GM19328 (cell line): ENCODE results near the gene ATP6V1F.

Experiments used
- ATAC-seq: cut with Tn5 transposase; IDR thresholded peaks from one replicate; pipeline ENCODE4 v1.9.1; 2021; ENCODE audit warnings: mild to moderate bottlenecking, moderate library complexity; ENCODE audit not compliant: unreplicated experiment

The ATP6V1F gene

DNA sequence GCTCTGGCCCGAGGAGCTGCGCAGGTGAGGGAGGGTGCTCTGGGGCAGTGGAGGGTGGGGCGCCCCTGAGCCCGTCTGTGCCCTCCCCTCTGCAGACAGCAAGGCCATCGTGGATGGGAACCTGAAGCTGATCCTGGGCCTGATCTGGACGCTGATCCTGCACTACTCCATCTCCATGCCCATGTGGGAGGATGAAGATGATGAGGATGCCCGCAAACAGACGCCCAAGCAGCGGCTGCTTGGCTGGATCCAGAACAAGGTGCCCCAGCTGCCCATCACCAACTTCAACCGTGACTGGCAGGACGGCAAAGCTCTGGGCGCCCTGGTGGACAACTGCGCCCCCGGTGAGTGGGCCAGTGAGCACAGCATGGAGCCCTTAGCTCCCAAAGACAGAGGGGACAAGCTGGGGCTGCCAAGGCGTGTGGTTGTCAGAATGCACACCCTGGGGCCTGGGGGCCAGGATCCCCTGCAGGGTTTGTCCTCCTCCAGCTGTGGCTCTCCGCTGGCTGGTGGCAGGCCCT lies 27.4 kb upstream of the ATP6V1F start:
- no peak for ATAC-seq

DNA sequence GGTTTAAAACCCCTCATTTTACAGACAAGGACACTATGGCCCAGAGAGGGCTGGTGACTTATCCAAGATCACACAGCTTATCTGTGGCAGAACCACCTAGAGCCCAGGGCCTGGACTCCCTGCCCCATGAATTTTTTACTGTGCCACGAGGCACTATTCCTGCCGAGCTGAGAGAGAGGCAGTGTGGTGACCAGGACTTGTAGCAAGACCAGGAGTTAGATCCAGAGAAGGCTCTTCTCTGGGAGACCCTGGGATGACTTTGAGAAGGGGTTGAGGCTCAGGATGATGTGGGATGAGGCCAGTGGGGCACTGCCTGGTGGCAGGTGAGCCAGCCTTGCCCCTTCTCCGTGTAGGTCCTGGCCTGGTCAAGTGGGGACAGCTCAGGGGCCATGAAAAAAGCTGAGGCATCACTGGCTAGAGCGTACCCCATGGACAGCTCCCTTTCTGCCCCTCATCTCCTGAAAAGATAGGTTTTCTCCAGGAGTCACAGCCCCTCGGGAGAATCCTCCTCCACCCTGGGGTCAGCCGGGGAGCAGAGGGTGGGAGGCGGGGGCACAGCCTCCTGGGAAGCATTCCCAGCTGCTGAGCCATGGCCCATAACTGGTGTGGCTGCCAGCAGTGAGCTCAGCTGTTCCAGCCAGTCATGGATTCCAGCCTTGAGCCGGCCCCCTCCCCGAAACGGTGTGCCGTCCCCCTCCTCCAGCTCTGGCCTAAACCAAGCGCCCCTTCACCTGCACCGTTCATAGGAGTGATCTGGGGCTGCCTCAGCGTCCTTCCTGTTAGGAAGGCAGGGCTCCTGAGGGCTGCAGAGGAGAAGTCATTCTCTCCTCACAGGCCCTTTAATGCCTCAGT lies 26.6 kb upstream of the ATP6V1F start:
- ATAC-seq, result no peak

GRCh38 chr7:128836729-128837348 lies 25.8 kb upstream of the ATP6V1F start:
- no peak for ATAC-seq

- ATAC-seq, result no peak
Observed at GRCh38 chr7:128837521-128837921, 25.1 kb upstream of the ATP6V1F start.

DNA sequence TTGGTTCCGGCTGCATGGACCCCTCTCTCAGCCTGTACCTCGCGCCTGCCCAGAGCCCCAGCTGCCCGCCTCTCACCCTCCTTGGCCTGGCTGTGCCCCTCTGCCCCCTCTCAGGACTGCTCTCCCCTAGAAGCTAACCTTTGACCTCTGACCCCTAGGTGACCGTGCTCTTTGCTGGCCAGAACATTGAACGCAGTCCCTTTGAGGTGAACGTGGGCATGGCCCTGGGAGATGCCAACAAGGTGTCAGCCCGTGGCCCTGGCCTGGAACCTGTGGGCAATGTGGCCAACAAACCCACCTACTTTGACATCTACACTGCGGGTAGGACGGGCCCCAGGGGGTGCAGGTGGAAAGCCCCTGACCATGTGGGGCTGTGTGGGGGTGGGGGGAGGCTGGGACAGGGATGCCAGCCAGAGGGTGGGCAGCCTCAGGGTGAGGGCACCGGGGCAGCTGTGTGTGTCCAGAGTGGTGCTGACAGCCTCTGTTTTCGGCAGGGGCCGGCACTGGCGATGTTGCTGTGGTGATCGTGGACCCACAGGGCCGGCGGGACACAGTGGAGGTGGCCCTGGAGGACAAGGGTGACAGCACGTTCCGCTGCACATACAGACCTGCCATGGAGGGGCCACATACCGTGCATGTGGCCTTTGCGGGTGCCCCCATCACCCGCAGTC lies 24.4 kb upstream of the ATP6V1F start:
- ATAC-seq, result no peak

DNA sequence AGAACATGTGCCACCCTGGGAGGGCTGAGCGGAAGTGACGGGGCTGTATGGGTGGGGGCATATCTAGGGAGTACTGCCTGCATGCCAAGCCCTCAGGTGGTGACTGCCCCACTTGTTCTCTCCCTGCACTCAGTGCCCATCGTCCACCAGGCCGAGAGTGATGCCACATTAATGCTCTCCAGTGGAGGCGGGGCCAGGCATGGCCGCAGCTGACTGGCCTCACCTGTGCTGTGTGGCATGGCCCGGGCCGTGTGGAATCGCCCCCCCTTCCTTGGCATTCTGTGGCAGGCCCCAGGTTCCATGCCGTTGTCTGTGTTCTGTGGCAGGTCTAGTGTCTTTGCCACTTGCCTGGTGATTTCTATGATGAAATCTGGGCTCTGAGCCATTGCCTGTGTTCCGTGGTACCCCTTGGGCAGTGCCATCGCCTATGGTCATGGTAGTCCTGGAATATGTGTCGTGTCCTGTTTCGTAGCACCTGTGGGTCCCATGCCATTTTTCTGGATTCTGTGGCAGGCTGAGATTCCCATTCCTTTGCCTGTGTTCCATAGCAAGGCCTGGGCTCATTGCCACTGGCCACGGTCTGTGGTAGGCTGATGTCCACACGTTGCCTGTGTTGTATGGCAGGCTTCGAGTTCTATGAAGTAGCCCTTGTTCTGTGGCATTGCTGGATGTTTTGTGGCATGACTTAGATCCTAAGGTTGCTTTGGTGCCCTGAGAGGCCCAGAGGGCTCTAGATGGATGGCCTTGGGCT lies 23.5 kb upstream of the ATP6V1F start:
- no peak for ATAC-seq

DNA sequence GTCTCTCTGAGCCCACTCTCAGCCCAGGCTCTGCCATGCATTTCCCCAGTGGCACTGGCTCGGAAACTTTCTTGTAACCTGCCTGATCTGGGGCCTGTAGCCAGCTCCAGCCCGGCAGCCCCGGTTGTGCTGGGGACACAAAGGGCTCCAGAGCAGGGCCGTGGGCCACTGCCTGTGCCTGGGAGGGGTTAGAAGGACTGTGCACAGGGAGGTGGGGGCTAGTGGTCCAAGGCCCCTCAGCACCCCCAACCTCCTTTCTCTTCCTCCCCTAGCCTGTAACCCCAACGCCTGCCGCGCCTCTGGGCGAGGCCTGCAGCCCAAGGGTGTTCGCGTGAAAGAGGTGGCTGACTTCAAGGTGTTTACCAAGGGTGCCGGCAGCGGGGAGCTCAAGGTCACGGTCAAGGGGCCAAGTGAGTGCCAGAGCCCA lies 22.9 kb upstream of the ATP6V1F start:
- no peak for ATAC-seq

DNA sequence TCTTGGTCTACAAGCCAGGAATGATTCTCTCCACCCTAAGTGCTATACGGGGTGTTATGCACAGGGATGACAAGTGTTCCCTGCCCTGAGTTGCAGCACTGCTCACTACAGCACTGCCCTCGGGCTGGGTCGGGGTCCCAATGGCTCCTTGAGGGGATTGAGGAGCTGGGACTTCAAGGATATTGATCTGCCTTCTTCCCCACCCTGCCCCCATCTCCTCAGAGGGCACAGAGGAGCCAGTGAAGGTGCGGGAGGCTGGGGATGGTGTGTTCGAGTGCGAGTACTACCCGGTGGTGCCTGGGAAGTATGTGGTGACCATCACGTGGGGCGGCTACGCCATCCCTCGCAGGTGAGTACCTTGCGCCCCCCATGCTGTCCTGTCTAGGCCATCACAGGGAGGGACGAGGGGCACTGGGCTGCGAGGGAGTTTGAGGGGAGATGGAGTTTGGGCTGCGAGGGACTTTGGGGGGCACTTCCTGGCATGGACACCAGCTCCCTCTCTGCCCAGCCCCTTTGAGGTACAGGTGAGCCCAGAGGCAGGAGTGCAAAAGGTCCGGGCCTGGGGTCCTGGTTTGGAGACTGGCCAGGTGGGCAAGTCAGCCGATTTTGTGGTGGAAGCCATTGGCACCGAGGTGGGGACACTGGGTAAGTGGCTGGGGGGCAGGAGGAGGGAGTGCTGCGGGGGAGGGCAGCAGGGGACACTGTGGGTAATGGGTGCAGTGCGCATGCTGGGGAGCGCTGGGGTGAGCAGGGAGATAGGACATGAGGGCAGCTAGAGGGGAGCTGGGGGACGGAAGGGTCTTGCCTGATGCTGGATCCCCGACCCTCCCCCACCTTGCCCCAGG lies 22.1 kb upstream of the ATP6V1F start:
- no peak for ATAC-seq

DNA sequence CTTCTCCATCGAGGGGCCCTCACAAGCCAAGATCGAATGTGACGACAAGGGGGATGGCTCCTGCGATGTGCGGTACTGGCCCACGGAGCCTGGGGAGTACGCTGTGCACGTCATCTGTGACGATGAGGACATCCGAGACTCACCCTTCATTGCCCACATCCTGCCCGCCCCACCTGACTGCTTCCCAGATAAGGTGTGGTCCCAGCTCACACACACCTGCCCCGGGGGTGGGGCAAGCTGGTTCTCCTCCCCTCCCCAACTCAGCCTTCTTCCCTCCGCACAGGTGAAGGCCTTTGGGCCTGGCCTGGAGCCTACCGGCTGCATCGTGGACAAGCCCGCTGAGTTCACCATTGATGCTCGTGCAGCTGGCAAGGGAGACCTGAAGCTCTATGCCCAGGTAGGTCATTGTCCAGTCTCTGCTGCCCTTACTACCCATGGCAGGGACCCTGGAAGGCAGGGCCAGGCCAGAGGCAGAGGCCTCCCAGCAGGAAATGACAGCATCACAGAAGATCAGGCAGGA lies 21.4 kb upstream of the ATP6V1F start:
- ATAC-seq, result no peak

DNA sequence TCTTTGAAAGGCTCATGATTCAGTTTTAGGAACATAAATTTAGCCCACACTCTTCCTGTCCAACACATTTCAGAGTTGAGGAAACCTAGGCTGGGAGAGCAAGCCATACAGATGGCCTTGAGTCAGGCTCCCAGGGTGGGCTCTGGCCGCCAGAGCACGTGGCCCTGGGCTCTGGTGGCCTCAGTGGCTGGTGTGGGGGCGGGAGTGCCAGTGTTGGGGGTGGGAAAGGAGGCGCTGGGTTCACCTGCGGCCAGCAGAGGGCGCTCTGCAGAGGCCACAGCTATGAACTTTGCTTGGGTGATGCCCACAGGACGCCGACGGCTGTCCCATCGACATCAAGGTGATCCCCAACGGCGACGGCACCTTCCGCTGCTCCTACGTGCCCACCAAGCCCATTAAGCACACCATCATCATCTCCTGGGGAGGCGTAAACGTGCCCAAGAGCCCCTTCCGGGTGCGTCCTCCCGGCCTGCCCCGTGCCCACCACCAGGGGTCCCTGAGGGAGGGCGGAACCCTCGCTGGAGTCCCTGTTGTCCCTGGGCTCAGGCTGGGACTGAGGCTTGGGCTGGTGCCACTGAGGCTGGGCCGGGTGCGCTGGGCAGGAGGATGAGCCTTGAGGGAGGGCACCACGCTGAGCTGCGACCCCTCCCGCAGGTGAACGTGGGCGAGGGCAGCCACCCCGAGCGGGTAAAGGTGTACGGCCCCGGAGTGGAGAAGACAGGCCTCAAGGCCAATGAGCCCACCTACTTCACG lies 20.6 kb upstream of the ATP6V1F start:
- no peak for ATAC-seq

DNA sequence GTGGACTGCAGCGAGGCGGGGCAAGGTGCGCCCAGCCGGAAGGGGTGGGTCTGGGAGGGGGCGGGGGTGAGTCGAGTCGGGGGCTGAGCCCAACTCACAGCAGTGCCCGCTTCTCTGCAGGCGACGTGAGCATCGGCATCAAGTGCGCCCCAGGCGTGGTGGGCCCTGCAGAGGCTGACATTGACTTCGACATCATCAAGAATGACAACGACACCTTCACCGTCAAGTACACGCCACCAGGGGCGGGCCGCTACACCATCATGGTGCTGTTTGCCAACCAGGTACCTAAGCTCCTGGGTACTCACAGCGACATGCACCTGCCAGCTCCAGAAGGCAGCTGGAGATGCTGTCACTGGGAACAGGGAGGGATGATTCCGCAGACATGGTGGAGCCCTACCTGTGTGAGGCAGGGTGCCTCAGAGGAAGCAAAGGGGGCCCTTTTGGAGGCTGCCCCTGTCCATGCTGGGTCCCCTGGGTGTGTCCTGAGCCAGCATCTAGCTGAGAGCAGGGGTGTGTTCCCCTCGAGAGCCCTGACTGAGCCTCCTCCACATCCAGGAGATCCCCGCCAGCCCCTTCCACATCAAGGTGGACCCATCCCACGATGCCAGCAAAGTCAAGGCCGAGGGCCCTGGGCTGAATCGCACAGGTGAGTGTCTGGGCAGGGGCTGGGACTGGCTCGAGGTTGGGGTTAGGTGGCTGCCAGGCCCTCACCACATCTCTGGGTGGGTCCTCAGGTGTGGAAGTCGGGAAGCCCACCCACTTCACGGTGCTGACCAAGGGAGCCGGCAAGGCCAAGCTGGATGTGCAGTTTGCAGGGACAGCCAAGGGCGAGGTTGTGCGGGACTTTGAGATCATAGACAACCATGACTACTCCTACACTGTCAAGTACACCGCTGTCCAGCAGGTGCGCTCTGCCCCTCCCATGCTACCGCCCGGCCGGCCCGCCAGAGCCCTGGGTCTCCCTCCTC lies 19.7 kb upstream of the ATP6V1F start:
- no peak for ATAC-seq

GRCh38 chr7:128843938-128844621 lies 18.6 kb upstream of the ATP6V1F start:
- no peak for ATAC-seq

- no peak for ATAC-seq
Observed at GRCh38 chr7:128844777-128845311, 17.8 kb upstream of the ATP6V1F start.

DNA sequence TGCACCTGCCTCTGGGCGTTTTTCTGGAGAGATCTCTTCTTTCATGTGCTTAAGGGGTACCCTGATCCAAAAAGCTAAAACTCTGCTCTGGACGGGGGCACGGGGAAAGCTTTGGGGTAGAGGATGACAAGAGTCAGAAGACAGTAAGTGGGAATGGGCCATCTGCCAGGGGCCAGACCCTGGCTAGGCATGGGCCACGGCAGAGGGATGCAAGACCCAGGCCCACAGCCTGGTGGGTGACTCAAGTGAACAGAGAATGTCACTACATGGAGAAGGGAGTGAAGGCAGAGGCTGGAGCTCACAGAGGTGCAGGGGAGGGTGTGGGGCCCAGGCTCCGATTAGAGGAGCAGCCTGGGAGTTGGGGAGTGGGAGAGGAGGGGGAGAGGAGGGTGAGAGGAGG lies 17.2 kb upstream of the ATP6V1F start:
- no peak for ATAC-seq

DNA sequence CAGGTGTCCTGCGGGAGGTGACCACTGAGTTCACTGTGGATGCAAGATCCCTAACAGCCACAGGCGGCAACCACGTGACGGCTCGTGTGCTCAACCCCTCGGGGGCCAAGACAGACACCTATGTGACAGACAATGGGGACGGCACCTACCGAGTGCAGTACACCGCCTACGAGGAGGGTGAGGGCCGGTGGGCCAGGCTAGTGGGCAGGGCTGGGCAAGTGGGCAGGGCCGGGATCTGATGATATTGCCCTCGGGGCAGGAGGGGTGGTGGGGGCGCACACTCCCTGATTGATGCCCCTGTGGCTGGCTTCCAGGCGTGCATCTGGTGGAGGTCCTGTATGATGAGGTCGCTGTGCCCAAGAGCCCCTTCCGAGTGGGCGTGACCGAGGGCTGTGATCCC lies 16.7 kb upstream of the ATP6V1F start:
- no peak for ATAC-seq

- ATAC-seq, result no peak
Observed at GRCh38 chr7:128846781-128847444, 15.7 kb upstream of the ATP6V1F start.
